ENCODE data around the gene ARGLU1.
A peak's percentile ranks its signal among the peaks of the same experiment; 100 is the strongest.

ARGLU1 gene

DNA sequence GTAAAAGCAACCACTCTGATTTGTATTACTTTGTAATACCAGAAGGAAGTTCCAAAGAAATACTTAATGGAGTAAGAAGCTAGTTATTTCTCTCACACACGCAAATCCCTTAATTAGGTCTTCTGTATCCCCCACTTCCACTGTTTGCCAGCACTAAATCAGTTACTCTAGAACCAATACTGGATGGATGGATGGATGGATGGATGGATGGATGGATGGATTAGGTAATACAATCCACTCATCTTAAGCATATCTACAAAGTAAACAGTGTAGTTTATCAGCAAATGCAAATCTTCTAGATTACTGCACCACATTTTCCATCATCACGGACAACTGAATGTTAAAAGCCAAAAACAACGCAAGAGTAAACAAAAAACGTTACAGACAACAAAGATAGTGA lies 27.3 kb downstream of the ARGLU1 start:
- DNase-seq, result no peak

- DNase-seq, result no peak
Measured at GRCh38 chr13:106537521-106537920, 30.4 kb downstream of the ARGLU1 start.

- DNase-seq, result peak; percentile 65
Measured at GRCh38 chr13:106536244-106537034, 31.5 kb downstream of the ARGLU1 start.

- DNase-seq, result peak; percentile 74
Measured at GRCh38 chr13:106535552-106536243, 32.2 kb downstream of the ARGLU1 start, which contains the start of gene EFNB2. Gene EFNB2, minus strand, starts transcription at chr13:106535662. Its CDS starts 698 bp downstream, at chr13:106534964.

GRCh38 chr13:106534639-106535551 lies 33.0 kb downstream of the ARGLU1 start:
- DNase-seq, result peak; percentile 36

DNA sequence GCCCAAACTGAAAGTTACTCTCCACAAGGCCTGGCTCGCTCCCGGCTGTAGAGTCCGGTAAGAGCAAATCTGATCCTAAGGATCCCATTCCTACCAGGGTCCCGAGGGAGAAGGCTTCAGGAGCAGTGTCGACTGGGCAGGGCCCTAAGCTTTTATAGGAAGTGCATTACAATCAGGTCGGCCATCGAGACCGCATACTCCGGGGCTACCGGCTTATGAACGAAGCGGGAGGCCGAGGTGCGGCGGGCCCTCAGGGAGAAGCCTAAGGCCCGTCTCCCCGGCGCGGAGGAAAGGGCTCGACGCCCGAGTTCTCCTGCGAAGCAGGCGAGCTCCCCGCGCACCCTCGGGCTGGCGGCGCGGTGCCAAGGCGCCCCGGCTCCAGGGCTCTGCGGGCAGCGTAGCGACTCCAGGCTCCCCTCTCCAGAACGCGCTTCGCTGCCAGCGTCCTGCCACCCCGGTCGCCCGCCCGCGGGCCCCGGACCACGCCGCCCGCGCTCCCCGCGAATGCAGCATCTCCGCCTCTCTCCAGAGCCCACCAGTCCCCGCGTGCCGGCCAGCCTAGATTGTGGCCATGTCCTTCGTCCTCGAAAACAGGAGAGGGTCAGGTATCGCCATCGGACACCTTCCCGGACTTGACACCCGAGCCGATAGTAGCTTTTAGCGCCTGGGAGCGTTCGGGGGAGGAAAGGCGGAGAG lies 33.8 kb downstream of the ARGLU1 start:
- peak; percentile 9 for DNase-seq

DNA sequence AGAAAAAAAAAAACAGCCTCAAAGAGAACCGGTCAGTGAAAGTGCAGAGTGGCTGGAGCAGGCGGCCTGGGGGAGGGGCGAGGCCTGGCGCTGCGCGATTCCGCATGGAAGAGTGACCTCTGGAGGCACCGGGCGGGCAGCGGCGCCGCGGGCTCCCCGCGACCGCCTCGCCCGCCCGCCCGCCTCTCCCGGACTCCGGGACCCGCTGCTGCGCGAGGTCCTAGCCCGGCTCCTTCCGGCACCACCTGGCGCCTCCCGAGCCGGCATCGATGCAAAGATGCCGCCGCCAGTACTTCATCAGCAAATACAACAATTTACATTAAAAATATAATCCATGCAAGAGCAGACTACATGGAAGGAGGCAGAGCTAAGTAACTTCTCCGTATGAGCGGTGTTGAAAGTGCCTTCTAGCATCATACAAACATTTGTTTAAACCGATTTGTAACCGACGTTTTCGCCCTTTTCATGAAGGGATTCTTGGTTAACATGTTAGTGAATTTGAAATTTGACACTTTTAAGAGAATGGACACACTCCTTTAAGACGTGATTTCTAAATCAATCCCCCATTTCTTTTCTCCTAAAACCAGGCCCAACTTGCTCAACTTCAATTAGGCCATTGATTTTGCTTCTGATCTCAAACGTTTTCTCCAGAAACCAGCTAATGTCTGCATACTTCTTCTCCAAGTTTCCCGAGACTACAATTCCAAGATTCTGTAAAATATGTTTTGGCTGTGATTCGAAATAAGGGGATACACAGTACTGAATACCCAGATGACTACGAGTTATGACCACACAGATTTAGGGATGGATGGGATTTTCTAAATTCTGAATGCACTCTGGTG lies 34.6 kb downstream of the ARGLU1 start:
- peak; percentile 6 for DNase-seq

DNA sequence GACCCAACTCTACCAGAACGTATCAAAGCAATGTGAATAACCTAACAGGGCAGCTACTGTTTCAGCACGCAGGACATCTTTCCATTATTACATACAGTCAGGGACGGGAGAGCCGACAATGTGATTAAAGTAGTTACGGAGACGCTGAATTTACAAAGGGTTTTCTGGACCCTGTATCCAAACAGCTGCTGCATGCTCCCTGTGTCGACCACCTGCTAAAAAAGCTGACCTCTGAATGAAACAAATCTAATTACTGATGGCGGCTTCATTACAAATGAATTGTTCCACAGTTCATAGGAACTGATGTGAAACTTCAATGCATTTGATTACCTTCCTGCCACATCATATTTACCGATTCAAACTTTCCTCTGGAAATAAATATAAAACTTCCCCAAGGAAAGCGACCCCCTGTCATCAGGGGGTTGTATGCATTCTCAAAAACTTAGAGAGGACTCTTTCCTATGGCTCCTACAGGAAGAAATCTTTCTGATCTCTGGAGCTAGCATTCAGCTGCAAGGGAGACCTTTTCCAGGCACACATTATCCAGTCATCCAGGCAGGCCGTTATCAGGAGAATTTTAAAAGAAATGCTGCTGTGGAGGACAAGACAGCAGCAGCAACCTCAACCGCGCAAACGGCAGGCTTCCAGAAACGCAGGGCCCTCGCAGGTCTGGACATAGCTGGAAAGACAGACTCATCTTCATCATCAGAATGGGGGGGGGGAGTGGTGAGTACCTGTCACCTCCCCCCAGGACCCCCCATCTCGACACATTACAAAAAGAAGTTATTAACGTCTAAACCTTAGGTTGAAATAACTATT lies 35.6 kb downstream of the ARGLU1 start:
- no peak for DNase-seq

- DNase-seq, result no peak
Measured at GRCh38 chr13:106530980-106531481, 36.9 kb downstream of the ARGLU1 start.

GRCh38 chr13:106530171-106530851 lies 37.6 kb downstream of the ARGLU1 start:
- DNase-seq, result no peak

GRCh38 chr13:106529415-106530170 lies 38.3 kb downstream of the ARGLU1 start:
- DNase-seq, result no peak

- no peak for DNase-seq
Measured at GRCh38 chr13:106528718-106529414, 39.1 kb downstream of the ARGLU1 start.

DNA sequence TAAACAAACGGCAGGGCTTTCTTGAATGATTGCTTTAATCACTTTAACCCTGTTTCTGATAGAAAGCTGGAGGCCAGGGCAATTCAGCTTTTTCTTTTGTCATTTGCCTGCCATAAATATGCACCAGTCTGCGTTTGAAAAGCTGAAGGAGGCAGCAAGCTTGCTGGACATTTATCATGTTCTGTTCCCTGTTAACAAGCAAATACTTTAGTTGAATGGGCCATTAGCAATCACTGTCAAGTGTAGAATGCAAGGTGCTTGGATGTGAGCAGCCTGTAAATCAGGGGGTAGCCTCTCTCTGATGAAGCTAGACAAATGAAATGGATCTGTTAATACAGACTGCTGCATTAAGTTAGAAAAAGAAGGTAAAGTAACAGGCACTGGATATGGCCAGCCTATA lies 40.1 kb downstream of the ARGLU1 start:
- no peak for DNase-seq

- no peak for DNase-seq
Measured at GRCh38 chr13:106527445-106527801, 40.5 kb downstream of the ARGLU1 start.

DNA sequence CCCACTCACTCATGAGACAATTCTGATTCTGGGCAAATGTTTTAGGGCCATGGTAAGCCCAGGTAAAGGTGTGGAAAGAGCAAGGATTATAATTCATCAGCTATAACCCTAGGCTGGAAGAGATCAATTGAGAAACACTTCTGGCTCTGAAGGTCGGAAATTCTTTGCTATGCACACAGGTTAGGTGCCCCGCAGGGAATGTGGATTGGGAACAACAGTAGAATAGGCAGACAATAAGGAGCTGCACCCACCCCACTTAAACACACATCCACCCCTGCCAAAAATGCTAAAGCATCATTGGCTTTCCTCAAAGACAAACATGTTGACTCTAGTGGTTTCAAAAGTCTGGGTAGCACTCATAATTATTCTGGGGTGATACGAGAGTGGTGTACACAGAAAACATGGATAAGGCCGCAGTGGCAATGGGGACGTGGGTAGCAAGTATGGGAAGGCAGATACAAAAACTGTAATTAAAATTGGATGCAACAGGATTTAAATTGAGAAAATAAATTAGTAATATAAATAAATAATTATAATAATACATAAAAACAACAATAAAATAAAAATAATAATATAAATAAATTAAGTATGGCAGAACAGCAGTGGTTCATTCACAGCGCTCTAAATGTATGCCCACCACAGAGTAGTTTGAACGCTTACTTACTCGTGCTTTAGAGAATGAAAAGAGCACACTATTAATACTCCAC lies 41.0 kb downstream of the ARGLU1 start:
- no peak for DNase-seq

- DNase-seq, result no peak
Measured at GRCh38 chr13:106525865-106526264, 42.1 kb downstream of the ARGLU1 start.

GRCh38 chr13:106524108-106524507 lies 43.8 kb downstream of the ARGLU1 start:
- DNase-seq, result no peak

DNA sequence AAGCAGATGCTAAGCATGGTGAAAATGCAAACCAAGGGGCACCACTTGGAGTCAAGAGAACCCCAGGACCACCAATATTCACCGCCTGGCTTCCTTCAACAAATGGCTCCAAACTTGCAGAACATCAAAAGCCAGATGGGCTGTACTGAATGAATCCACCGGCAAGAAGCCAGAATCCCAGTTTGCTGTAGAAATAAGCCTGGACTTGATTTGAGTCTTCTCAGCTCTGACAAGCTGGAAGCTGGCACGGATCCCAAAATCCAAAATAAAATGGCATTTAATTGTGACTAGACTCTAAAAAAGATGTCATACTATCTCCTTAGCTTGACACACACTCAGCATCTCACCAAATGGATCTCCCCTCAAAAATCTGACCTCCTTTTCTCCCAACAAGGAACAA lies 44.4 kb downstream of the ARGLU1 start:
- DNase-seq, result no peak
